Measurements from ENCODE around the gene GPATCH3.
A peak's percentile ranks its signal among the peaks of the same experiment; 100 is the strongest.
"Not testable (repeated sequence)": the region's sequence is repeated elsewhere in the genome, so short reads cannot be mapped to it uniquely, and the experiment has no call there.

GPATCH3 gene

GRCh38 chr1:26900001-26900814, at the start of gene GPATCH3:
Gene GPATCH3, minus strand, starts transcription at chr1:26900467. Its CDS starts 25 bp downstream, at chr1:26900442.
- peak; percentile 85 for DNase-seq

GRCh38 chr1:26949926-26950319, 49.7 kb upstream of the GPATCH3 start:
- DNase-seq: no peak

GRCh38 chr1:26949266-26949925, 49.1 kb upstream of the GPATCH3 start:
- DNase-seq: no peak

- DNase-seq: not testable (repeated sequence)
Observed at GRCh38 chr1:26948725-26949057, 48.4 kb upstream of the GPATCH3 start.

- DNase-seq: no peak
Observed at GRCh38 chr1:26946270-26946669, 46.0 kb upstream of the GPATCH3 start.

GRCh38 chr1:26945728-26946127, 45.5 kb upstream of the GPATCH3 start:
- no peak for DNase-seq

GRCh38 chr1:26945138-26945537, 44.9 kb upstream of the GPATCH3 start:
- DNase-seq: no peak

- DNase-seq: no peak
Observed at GRCh38 chr1:26942656-26943055, 42.4 kb upstream of the GPATCH3 start.

- no peak for DNase-seq
Observed at GRCh38 chr1:26941311-26941710, 41.0 kb upstream of the GPATCH3 start.

GRCh38 chr1:26938659-26939025, 38.4 kb upstream of the GPATCH3 start:
- no peak for DNase-seq

- DNase-seq: no peak
Observed at GRCh38 chr1:26938004-26938658, 37.9 kb upstream of the GPATCH3 start.

GRCh38 chr1:26936823-26937222, 36.6 kb upstream of the GPATCH3 start:
- DNase-seq: no peak

- no peak for DNase-seq
Observed at GRCh38 chr1:26932531-26932930, 32.3 kb upstream of the GPATCH3 start.

- DNase-seq: no peak
Observed at GRCh38 chr1:26923711-26924110, 23.4 kb upstream of the GPATCH3 start.

GRCh38 chr1:26922901-26923300, 22.6 kb upstream of the GPATCH3 start:
- DNase-seq: no peak

GRCh38 chr1:26922431-26922729, 22.1 kb upstream of the GPATCH3 start:
- DNase-seq: no peak

- peak; percentile 93 for DNase-seq
Observed at GRCh38 chr1:26921540-26922430, 21.5 kb upstream of the GPATCH3 start, which contains the start of gene NUDC. Gene NUDC, plus strand, starts transcription at chr1:26921743. Its CDS starts 106 bp downstream, at chr1:26921849.

- no peak for DNase-seq
Observed at GRCh38 chr1:26921126-26921539, 20.9 kb upstream of the GPATCH3 start.

GRCh38 chr1:26915204-26915842, 15.1 kb upstream of the GPATCH3 start:
- DNase-seq: no peak

- DNase-seq: no peak
Observed at GRCh38 chr1:26913754-26914619, 13.7 kb upstream of the GPATCH3 start, which contains the start of gene NR0B2. Gene NR0B2, minus strand, starts transcription at chr1:26913975. Its CDS starts 35 bp downstream, at chr1:26913940.

- DNase-seq: no peak
Observed at GRCh38 chr1:26913389-26913753, 13.1 kb upstream of the GPATCH3 start.

GRCh38 chr1:26912147-26912490, 11.9 kb upstream of the GPATCH3 start:
- no peak for DNase-seq

All from activated T-cell treated with anti-CD3 and anti-CD28 coated beads, Interleukin-2, amount 50 U/mL, for 1 hour (primary cell).